SK-N-SH treated with all-trans-retinoic acid at 6 μM for 48 hours (cell line): Measurements from ENCODE around the gene CTR9.

Source experiments
- ATAC-seq: fragments of 200-7000 bp; cut with Tn5 transposase; 3 replicates; pipeline ENCODE4 v1.9.1; 2020; ENCODE audit warnings: mild to moderate bottlenecking, moderate library complexity
- ARNTL ChIP-seq: fragments of 450-650 bp; formaldehyde crosslinking; IDR thresholded peaks from 2 replicates; pipeline ENCODE4 v1.5.0; 2020; ENCODE audit warnings: low read depth, mild to moderate bottlenecking, moderate library complexity, borderline replicate concordance
- BACH2 ChIP-seq: fragments of 250-450 bp; sonication (Bioruptor Pico); IDR thresholded peaks from 2 replicates; pipeline ENCODE4 v1.9.0; 2021; ENCODE audit warnings: mild to moderate bottlenecking, borderline replicate concordance
- CSRNP3 ChIP-seq: fragments of 250-450 bp; sonication (Bioruptor Pico); IDR thresholded peaks from 2 replicates; pipeline ENCODE4 v1.5.1; 2021; ENCODE audit warnings: mild to moderate bottlenecking, moderate library complexity
- ESRRG ChIP-seq: fragments of 250-450 bp; sonication (Bioruptor Pico); IDR thresholded peaks from 2 replicates; pipeline ENCODE4 v1.6.1; 2021; ENCODE audit warnings: mild to moderate bottlenecking
- GLIS3 ChIP-seq: fragments of 250-450 bp; sonication (Bioruptor Pico); IDR thresholded peaks from 2 replicates; pipeline ENCODE4 v1.5.0; 2020; ENCODE audit warnings: mild to moderate bottlenecking, moderate library complexity
- ISL1 ChIP-seq: fragments of 250-450 bp; sonication (Bioruptor Pico); IDR thresholded peaks from 2 replicates; pipeline ENCODE4 v2.1.2; 2022; ENCODE audit warnings: mild to moderate bottlenecking, moderate library complexity
- OSR1 ChIP-seq: fragments of 250-450 bp; sonication (Bioruptor Pico); IDR thresholded peaks from 2 replicates; pipeline ENCODE4 v1.8.0; 2022; ENCODE audit warnings: moderate library complexity, mild to moderate bottlenecking, inconsistent platforms
- PATZ1 ChIP-seq: fragments of 250-450 bp; sonication (Bioruptor Pico); IDR thresholded peaks from 2 replicates; pipeline ENCODE4 v1.8.0; 2020; ENCODE audit warnings: mild to moderate bottlenecking, moderate library complexity, borderline replicate concordance
- POU6F1 ChIP-seq: fragments of 250-450 bp; sonication (Bioruptor Pico); IDR thresholded peaks from 2 replicates; pipeline ENCODE4 v1.8.0; 2021; ENCODE audit warnings: low read depth, mild to moderate bottlenecking, moderate library complexity, borderline replicate concordance
- PPARA ChIP-seq: fragments of 250-450 bp; sonication (Bioruptor Pico); IDR thresholded peaks from 2 replicates; pipeline ENCODE4 v1.5.0; 2020; ENCODE audit warnings: mild to moderate bottlenecking, borderline replicate concordance
- RARB ChIP-seq: fragments of 250-450 bp; sonication (Bioruptor Pico); IDR thresholded peaks from 2 replicates; pipeline ENCODE4 v1.8.0; 2021; ENCODE audit warnings: mild to moderate bottlenecking, moderate library complexity
- SNAI2 ChIP-seq: fragments of 250-450 bp; sonication (Bioruptor Pico); IDR thresholded peaks from 2 replicates; pipeline ENCODE4 v1.5.0; 2020; ENCODE audit warnings: mild to moderate bottlenecking, moderate library complexity
- TOX ChIP-seq: fragments of 250-450 bp; sonication (Bioruptor Pico); IDR thresholded peaks from 2 replicates; pipeline ENCODE4 v1.8.0; 2021; ENCODE audit warnings: mild to moderate bottlenecking, moderate library complexity, borderline replicate concordance
- TSHZ2 ChIP-seq: fragments of 250-450 bp; sonication (Bioruptor Pico); IDR thresholded peaks from 2 replicates; pipeline ENCODE4 v1.5.0; 2020; ENCODE audit warnings: mild to moderate bottlenecking, moderate library complexity
- ZC3H10 ChIP-seq: fragments of 250-450 bp; sonication (Bioruptor Pico); IDR thresholded peaks from 2 replicates; pipeline ENCODE4 v1.5.1; 2021; ENCODE audit warnings: mild to moderate bottlenecking, moderate library complexity
- ZFP3 ChIP-seq: fragments of 250-450 bp; sonication (Bioruptor Pico); IDR thresholded peaks from 2 replicates; pipeline ENCODE4 v1.5.0; 2020; ENCODE audit warnings: mild to moderate bottlenecking, moderate library complexity
- ZNF565 ChIP-seq: fragments of 450-650 bp; formaldehyde crosslinking; conservative IDR thresholded peaks from 2 replicates; pipeline ENCODE4 v1.5.0; 2020; ENCODE audit warnings: low read depth, mild to moderate bottlenecking, moderate library complexity
- ZNF8 ChIP-seq: fragments of 450-650 bp; formaldehyde crosslinking; IDR thresholded peaks from 2 replicates; pipeline ENCODE4 v1.5.0; 2020; ENCODE audit warnings: mild to moderate bottlenecking, moderate library complexity

Gene CTR9

GRCh38 chr11:10793470-10794255 lies 42.6 kb downstream of the CTR9 start:
- TF ChIP-seq TOX (no peak), ISL1 (CRISPR knock-in tag) (no peak), PPARA (CRISPR knock-in tag) (no peak), ZNF565 (CRISPR knock-in tag) (no peak), ZFP3 (no peak), TSHZ2 (CRISPR knock-in tag) (no peak), OSR1 (CRISPR knock-in tag) (no peak), ZC3H10 (CRISPR knock-in tag) (no peak), GLIS3 (no peak), ZNF8 (CRISPR knock-in tag) (no peak), RARB (CRISPR knock-in tag) (no peak)
- peak; percentile 1; the same call in 2 of the 3 replicates for ATAC-seq

- ATAC-seq, result no peak
- no peak for TF ChIP-seq GLIS3
- TF ChIP-seq ZC3H10 (CRISPR knock-in tag), result no peak
- TF ChIP-seq SNAI2 (CRISPR knock-in tag), result no peak
- TF ChIP-seq ZNF565 (CRISPR knock-in tag), result no peak
- TF ChIP-seq ZFP3, result no peak
- no peak for TF ChIP-seq OSR1 (CRISPR knock-in tag)
- 0 out of 2 replicates have a peak, but pooled peaks have one; percentile 36 for TF ChIP-seq RARB (CRISPR knock-in tag)
- peak; percentile 7; the same call in 1 of the 2 replicates for TF ChIP-seq CSRNP3 (CRISPR knock-in tag)
These were observed 45.1 kb downstream of the CTR9 start for GRCh38 chr11:10796191-10796590.

- TF ChIP-seq ESRRG, result no peak
- no peak for TF ChIP-seq ARNTL (CRISPR knock-in tag)
- no peak for TF ChIP-seq ZC3H10 (CRISPR knock-in tag)
- TF ChIP-seq BACH2, result no peak
These were observed 46.0 kb downstream of the CTR9 start for GRCh38 chr11:10797001-10797400.

GRCh38 chr11:10797531-10797930 lies 46.5 kb downstream of the CTR9 start:
- ATAC-seq, result no peak
- TF ChIP-seq ARNTL (CRISPR knock-in tag), result no peak
- TF ChIP-seq PATZ1 (CRISPR knock-in tag), result no peak
- TF ChIP-seq POU6F1 (CRISPR knock-in tag), result no peak
- no peak for TF ChIP-seq TSHZ2 (CRISPR knock-in tag)

More at GRCh38 chr11:10797001-10797400, 46.0 kb downstream of the CTR9 start:
- no peak for ATAC-seq
